GM06990 (cell line): ENCODE data around the gene PTPA.
A peak's percentile ranks its signal among the peaks of the same experiment; 100 is the strongest.

Experiments
- DNase-seq: peaks from one replicate; pipeline ENCODE4 v3.0.0-alpha.2; 2011; ENCODE audit not compliant: insufficient read length; ENCODE audit errors: extremely low read depth
- H3K27me3 ChIP-seq: replicated peaks from 2 replicates; pipeline ENCODE4 v1.6.0; 2011; ENCODE audit warnings: low read length; ENCODE audit not compliant: control insufficient read depth, insufficient read depth
- H3K36me3 ChIP-seq: 2 replicates; pipeline ENCODE4 v1.5.1; 2011; ENCODE audit warnings: low read length; ENCODE audit not compliant: control insufficient read depth, insufficient read depth
- H3K4me3 ChIP-seq: replicated peaks from 2 replicates; pipeline ENCODE4 v1.5.1; 2011; ENCODE audit warnings: low read depth, mild to moderate bottlenecking, control low read depth, low read length
- TF ChIP-seq, protein P1 (sequence below): IDR thresholded peaks from 2 replicates; pipeline ENCODE4 v1.5.1; 2011; ENCODE audit warnings: low read length, control low read depth, mild to moderate bottlenecking, inconsistent platforms; ENCODE audit not compliant: insufficient read depth, poor library complexity, severe bottlenecking

The PTPA gene

DNA sequence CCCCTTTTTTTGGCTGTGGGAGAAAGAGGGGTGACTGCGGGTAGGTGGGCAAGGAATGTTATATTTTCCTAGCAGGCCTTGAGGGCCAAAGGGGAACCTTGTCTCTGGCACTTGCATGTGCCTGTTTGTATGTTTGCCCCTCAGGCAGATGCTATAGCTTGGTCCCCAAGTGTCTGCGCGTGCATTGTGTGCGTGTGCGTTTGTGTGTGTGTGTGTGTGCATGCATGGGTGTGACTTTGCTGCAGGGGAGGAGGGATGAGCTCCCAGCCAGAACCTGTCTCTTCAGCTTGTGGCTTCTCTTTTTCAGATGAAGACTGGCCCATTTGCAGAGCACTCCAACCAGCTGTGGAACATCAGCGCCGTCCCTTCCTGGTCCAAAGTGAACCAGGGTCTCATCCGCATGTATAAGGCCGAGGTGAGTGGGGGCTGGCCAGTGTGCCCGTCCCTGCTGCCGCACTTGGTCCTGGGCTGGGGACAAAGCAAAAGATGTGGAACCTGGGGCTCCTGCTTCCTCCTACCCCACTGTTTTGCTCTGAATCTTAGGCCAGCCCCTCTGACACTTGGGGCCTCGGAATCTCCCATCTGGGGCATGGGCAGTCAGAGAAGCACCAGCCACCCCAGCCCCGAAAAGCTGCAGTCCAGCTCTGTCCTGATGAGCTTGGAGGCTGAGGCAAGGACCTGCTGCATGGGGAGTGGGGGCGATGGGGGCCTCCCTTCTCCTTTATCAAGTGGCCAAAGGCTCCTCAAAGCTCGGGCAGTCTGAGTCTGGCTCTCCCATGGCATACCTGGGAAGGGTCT, 31.1 kb downstream of the PTPA start:
- no peak for DNase-seq
- Histone ChIP-seq H3K4me3 (no peak overlapping the region), H3K36me3 (peaks cover 14% of the 10 kb centered on the region), H3K27me3 (no peaks in the 10 kb centered on the region)
- TF ChIP-seq, protein P1, sequence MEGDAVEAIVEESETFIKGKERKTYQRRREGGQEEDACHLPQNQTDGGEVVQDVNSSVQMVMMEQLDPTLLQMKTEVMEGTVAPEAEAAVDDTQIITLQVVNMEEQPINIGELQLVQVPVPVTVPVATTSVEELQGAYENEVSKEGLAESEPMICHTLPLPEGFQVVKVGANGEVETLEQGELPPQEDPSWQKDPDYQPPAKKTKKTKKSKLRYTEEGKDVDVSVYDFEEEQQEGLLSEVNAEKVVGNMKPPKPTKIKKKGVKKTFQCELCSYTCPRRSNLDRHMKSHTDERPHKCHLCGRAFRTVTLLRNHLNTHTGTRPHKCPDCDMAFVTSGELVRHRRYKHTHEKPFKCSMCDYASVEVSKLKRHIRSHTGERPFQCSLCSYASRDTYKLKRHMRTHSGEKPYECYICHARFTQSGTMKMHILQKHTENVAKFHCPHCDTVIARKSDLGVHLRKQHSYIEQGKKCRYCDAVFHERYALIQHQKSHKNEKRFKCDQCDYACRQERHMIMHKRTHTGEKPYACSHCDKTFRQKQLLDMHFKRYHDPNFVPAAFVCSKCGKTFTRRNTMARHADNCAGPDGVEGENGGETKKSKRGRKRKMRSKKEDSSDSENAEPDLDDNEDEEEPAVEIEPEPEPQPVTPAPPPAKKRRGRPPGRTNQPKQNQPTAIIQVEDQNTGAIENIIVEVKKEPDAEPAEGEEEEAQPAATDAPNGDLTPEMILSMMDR: no peak

DNA sequence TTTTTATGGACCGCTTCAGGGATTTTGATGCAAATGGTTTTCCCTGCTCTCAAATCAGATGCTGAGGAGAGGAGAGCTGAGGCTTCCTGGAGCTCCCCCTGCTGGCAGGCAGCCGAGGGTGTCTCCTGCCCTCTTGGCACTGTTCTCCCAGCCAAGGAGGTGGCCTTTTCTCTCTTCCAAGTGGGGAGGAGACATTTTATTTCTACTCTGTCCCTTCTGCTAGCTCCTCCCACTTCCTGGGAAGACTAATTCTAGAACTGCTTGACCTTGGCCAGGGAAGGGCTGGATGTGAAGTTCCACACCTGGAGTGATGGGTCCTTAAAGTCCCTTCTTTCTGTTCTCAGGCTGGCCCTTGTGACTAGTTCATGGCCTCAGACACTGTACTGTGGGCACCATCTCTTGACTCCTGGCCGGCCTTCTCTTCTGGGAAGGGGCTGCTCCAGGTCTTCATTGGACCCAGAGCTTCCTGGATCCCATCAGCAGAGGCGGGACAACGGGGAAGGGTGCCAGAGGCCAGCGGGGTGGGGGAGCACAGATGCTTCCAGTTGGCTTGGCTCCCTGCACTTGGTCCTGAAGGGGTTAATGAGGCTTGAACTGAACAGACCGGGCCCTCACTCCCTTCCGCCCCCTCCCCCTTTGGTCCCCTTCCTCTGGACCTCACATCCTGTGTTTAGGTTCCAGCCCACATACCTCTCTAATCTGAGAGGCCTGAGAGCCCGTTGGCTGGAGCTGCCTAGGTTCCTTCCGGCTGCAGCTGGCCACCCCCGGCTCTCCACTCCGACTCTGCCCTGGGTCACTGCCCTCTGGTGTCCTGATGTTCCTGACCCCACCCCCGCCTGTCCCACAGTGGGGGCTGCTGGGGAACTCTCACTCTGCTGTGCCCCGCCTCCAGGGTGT, 32.1 kb downstream of the PTPA start:
- peaks cover 14% of the 10 kb centered on the region for H3K36me3 ChIP-seq
- H3K27me3 ChIP-seq: no peaks in the 10 kb centered on the region
- no peak overlapping the region for H3K4me3 ChIP-seq
- DNase-seq: peak; percentile 52
- TF ChIP-seq, protein P1: peak; percentile 99

DNA sequence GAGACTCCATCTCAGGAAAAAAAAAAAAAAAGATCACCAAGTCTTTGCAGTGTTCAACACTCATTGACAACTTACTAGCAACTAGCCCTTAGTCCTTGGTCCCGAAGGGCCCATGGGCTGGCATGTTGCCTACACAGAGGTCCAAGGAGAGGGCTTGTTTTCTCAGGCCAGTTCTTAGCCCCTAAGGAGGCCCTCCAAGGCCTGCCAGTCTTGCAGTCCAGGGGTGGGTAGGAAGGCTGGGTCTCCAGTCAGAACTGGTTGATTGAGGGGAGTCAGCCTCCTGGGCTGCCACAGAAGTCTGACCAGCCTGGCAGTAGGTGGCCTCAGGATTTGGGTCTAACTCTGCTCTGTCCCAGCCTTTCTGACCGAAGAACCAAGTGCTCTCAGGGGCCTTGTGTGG, 34.1 kb downstream of the PTPA start:
- Histone ChIP-seq H3K27me3 (no peaks in the 10 kb centered on the region), H3K4me3 (no peak overlapping the region), H3K36me3 (peaks cover 12% of the 10 kb centered on the region)
- no peak for DNase-seq
- TF ChIP-seq, protein P1: no peak

DNA sequence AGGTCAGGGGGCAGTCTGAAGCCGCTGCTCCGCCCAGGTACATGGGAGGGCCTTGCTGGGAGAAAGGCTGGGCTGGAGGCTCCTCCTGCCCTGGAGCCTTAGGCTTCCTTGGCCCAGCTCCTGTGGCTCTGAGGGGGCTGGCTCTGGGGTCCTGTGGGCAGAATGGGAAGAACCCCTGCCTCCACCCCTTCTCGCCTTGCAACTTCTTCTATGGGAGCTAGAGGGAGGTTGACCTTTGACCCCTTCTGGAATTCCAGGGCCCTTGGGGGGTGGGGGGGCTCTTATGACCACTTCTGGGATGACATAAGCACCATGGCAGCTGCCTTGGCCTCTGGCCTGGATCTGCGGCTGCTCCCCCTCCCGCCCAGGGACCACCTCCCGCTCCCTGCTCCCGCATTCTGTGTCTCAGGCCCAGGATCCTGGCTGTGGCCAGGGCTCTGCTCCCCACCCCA, 34.7 kb downstream of the PTPA start:
- no peak for DNase-seq
- TF ChIP-seq, protein P1: no peak
- Histone ChIP-seq H3K27me3 (no peaks in the 10 kb centered on the region), H3K4me3 (no peak overlapping the region), H3K36me3 (peaks cover 12% of the 10 kb centered on the region)

DNA sequence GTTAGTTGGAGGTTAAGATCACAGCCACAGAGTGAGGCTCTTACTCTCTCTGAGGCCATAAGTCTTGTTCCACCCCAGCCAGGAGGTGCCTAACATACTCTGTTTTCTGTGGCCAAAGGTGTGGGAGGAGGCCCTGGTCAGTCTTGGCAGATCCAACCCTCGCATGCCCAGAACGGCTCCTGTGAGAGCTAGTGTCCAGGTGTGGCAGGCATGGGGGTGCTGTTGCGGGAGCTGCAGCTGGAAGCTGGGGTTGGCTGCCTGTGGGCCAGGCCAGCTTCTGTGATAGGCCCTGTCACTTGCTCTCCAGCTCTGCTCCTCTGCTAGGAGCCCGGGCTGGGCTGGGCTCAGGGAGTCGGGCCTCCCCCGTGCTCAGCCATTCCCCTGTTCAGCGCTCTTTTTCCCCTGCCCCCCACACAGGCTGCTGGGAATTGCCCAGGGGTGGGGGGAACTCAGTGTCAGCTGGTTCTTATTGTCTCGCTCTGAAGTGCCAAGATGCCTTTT, 35.3 kb downstream of the PTPA start:
- H3K27me3 ChIP-seq: no peaks in the 10 kb centered on the region
- TF ChIP-seq, protein P1: no peak
- peaks cover 12% of the 10 kb centered on the region for H3K36me3 ChIP-seq
- no peak for DNase-seq
- H3K4me3 ChIP-seq: no peak overlapping the region
